Measurements from ENCODE around the gene GTF2H4. TPM values are rescaled to one million over a fixed set of nuclear protein-coding genes. Genes with fewer than 3 reads are reported as not detected.

The GTF2H4 gene
- total RNA-seq, 2 donors from 2014 or later, result 60.0 to 67.9 TPM

DNA sequence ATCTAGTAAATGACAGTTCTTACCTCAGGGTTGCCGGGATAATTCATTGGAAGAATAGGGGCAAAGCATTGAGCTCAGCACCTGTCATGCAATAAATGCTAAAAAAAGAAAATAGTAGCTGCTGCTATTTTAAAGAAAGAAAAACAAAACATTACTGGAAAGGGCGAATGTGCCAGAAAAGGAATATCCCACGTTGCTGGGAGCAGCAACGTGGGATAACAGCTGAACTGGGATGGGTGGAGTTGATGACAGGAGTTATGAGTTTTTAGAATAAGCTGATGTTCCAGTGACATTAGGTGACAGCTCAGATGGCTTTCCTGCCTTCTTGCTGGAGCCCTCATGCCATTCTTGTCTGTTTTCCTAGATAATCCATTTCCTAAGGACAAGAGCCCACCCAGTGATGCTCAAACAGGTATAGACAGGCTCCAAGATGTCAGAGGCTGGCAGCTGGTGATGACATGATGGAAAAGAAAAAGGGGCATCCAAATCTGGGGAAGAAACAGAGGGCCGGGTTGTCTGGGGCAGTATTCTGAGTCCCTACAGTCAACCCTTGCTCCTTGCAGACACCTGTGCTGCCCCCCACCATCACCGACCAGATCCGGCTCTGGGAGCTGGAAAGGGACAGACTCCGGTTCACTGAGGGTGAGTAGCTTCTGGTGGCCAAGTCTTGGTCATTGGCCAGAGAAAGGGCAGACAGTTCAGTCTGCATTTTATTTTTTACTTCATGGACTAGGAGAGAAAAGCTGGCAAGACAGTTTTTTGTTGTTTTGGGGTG, 4.9 kb downstream of the GTF2H4 start:
- peak overlapping the region; percentile 71 for H3K4me3 Mint-ChIP-seq

DNA sequence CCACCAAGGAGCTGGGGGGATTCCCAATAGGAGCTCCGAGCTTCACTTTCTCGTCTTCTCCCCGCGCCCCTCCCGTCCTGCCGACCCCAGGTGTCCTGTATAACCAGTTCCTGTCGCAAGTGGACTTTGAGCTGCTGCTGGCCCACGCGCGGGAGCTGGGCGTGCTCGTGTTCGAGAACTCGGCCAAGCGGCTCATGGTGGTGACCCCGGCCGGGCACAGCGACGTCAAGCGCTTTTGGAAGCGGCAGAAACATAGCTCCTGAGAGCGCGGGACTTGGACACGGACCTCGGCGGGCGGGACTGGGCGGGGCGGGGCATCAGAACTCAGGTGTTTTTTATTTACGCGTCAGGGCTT, 5.7 kb downstream of the GTF2H4 start:
- Mint-ChIP-seq H3K36me3 (ENCODE audit: low read depth) (peaks cover 44% of the 10 kb centered on the region), H3K27ac (peak overlapping the region; percentile 61), H3K9me3 (no peaks in the 10 kb centered on the region), H3K4me3 (peak overlapping the region; percentile 71), H3K27me3 (ENCODE audit: insufficient read depth) (no peaks in the 10 kb centered on the region), H3K4me1 (peaks cover 19% of the 10 kb centered on the region)
- Histone ChIP-seq H3K9ac (ENCODE audit: extremely low read depth, low read length, poor library complexity, severe bottlenecking) (no peak overlapping the region), H3K36me3 (ENCODE audit: control insufficient read depth, insufficient read depth, low read length) (peaks cover 54% of the 10 kb centered on the region), H3K27ac (ENCODE audit: low read depth, low read length) (no peak overlapping the region), H3K4me3 (ENCODE audit: low read length) (peak overlapping the region; percentile 85), H3K27me3 (ENCODE audit: control insufficient read depth, insufficient read depth, low read length, poor library complexity, severe bottlenecking) (no peaks in the 10 kb centered on the region), H3K9me3 (ENCODE audit: control insufficient read depth, low read length) (no peaks in the 10 kb centered on the region), H3K4me1 (ENCODE audit: control insufficient read depth, insufficient read depth, low read length) (no peaks in the 10 kb centered on the region)
- no peak for TF ChIP-seq CTCF (conservative IDR thresholded peaks at IDR 0.05)
- no peak for DNase-seq
- WGBS, 2 experiments (ENCODE audit: insufficient coverage in 1 of 2, insufficient read length in 1 of 2), result 35 to 68% methylated on average over 16 to 31 of the region's 31 CpGs

More for the DNA sequence above, 4.9 kb downstream of the GTF2H4 start:
- no peak for TF ChIP-seq CTCF (conservative IDR thresholded peaks at IDR 0.05)
- Histone ChIP-seq H3K36me3 (ENCODE audit: control insufficient read depth, insufficient read depth, low read length) (peaks cover 47% of the 10 kb centered on the region), H3K9me3 (ENCODE audit: control insufficient read depth, low read length) (no peaks in the 10 kb centered on the region), H3K27me3 (ENCODE audit: control insufficient read depth, insufficient read depth, low read length, poor library complexity, severe bottlenecking) (no peaks in the 10 kb centered on the region), H3K4me3 (ENCODE audit: low read length) (no peak overlapping the region), H3K4me1 (ENCODE audit: control insufficient read depth, insufficient read depth, low read length) (no peaks in the 10 kb centered on the region), H3K9ac (ENCODE audit: extremely low read depth, low read length, poor library complexity, severe bottlenecking) (no peak overlapping the region), H3K27ac (ENCODE audit: low read depth, low read length) (no peak overlapping the region)
- Mint-ChIP-seq H3K27me3 (ENCODE audit: insufficient read depth) (no peaks in the 10 kb centered on the region), H3K27ac (peak overlapping the region; percentile 12), H3K9me3 (no peaks in the 10 kb centered on the region), H3K36me3 (ENCODE audit: low read depth) (peaks cover 38% of the 10 kb centered on the region), H3K4me1 (peaks cover 24% of the 10 kb centered on the region)
- 94 to 97% methylated on average over 8 of the region's 8 CpGs for WGBS, 2 experiments (ENCODE audit: insufficient coverage in 1 of 2, insufficient read length in 1 of 2)
- no peak for DNase-seq

GRCh38 chr6:30914076-30914853, 6.3 kb downstream of the GTF2H4 start, which contains the start of gene VARS2:
Gene VARS2, plus strand, starts transcription at chr6:30914238. Its CDS starts 599 bp downstream, at chr6:30914837.
- no peaks in the 10 kb centered on the region for H3K27me3 ChIP-seq (ENCODE audit: control insufficient read depth, insufficient read depth, low read length, poor library complexity, severe bottlenecking)
- H3K4me1 ChIP-seq (ENCODE audit: control insufficient read depth, insufficient read depth, low read length), result no peaks in the 10 kb centered on the region
- 7 to 17% methylated on average over 13 to 52 of the region's 52 CpGs for WGBS, 2 experiments (ENCODE audit: insufficient coverage in 1 of 2, insufficient read length in 1 of 2)
- Mint-ChIP-seq H3K27me3 (ENCODE audit: insufficient read depth) (no peaks in the 10 kb centered on the region), H3K4me1 (peaks cover 18% of the 10 kb centered on the region), H3K4me3 (peak within 1 kb of the TSS; percentile 71), H3K9me3 (no peaks in the 10 kb centered on the region), H3K36me3 (ENCODE audit: low read depth) (peaks cover 46% of the 10 kb centered on the region), H3K27ac (peak within 1 kb of the TSS; percentile 93)
- peaks cover 54% of the 10 kb centered on the region for H3K36me3 ChIP-seq (ENCODE audit: control insufficient read depth, insufficient read depth, low read length)
- H3K9ac ChIP-seq (ENCODE audit: extremely low read depth, low read length, poor library complexity, severe bottlenecking), result peak within 1 kb of the TSS; percentile 45
- H3K27ac ChIP-seq (ENCODE audit: low read depth, low read length), result no peak within 1 kb of the TSS
- DNase-seq, result peak; percentile 94
- TF ChIP-seq CTCF (conservative IDR thresholded peaks at IDR 0.05), result peak; percentile 13
- H3K9me3 ChIP-seq (ENCODE audit: control insufficient read depth, low read length), result no peaks in the 10 kb centered on the region
- H3K4me3 ChIP-seq (ENCODE audit: low read length), result peak within 1 kb of the TSS; percentile 85

Data from endodermal cell (in vitro differentiated cells).